Measurements from ENCODE around the gene ZNF221. TPM values are rescaled to one million over a fixed set of nuclear protein-coding genes. Genes with fewer than 3 reads are reported as not detected.

ZNF221 gene
- total and polyA plus RNA-seq, 2 experiments from 2014 or later: 1.9 to 3.8 TPM

DNA sequence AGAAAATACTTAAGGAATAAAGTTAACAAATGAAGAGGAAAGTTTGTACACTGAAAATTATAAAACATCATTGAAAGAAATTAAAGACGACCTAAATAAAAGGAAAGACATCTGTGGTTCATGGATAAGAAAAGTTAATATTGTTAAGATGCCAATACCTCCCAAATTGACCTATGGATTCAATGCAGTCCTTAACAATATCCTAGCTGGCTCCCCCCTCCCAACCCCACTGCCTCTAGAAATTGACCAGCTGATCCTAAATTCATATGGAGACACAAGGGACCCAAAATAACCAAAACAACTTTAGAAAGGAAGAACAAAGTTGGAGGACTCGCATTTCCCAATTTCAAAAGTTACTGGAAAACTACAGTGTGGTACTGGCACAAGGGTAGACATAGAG is 44.3 kb upstream of the ZNF221 start:
- DNase-seq: no peak
- TF ChIP-seq EZH2phosphoT487 (IDR thresholded peaks at IDR 0.05; ENCODE audit: insufficient read depth, low read depth) (no peak), EZH2 (IDR thresholded peaks at IDR 0.05; ENCODE audit: insufficient read depth, poor library complexity, severe bottlenecking) (no peak)
- in situ Hi-C loops (cut with MboI): no loop called here
- Histone ChIP-seq H3K4me1 (ENCODE audit: insufficient read depth) (no peaks in the 10 kb centered on the region), H3K4me2 (ENCODE audit: unreplicated experiment) (no peak overlapping the region), H3F3A (ENCODE audit: insufficient read depth) (no peaks in the 10 kb centered on the region), H3K27ac (no peak overlapping the region), H3K9ac (no peak overlapping the region), H3K9me3 (ENCODE audit: low read depth) (no peaks in the 10 kb centered on the region), H3K9me2 (ENCODE audit: insufficient read depth) (no peaks in the 10 kb centered on the region), H3K36me3 (ENCODE audit: low read depth) (no peaks in the 10 kb centered on the region), H2AFZ (no peak overlapping the region), H4K20me1 (ENCODE audit: insufficient read depth) (no peaks in the 10 kb centered on the region), H3K27me3 (replicated peaks; ENCODE audit: insufficient read depth) (no peaks in the 10 kb centered on the region), H3K4me3 (no peak overlapping the region), H3K79me2 (ENCODE audit: insufficient read depth) (no peaks in the 10 kb centered on the region)
- WGBS, 2 experiments (ENCODE audit: low coverage in 1 of 2, low lambda C conversion rate in 2 of 2, missing lambda C conversion rate in 2 of 2): 62 to 70% methylated on average over 2 of the region's 2 CpGs

DNA sequence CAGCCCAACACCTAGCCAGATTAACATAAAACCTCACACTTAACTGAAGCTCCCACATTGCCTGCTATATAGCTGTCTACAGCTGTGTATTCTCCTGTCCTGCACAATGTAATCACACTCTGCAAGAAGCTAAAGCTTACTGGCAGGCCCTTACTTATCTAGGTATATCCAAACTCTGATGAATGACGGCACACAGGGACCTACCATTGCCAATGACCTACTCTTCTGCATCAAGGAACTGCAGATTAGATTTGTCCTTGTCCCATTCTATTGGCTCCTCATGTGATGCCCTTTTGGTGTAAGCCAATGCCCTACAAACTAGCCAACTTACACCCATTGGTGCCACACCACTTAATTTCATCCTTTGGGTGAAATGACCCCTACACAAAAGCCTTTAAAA is 42.4 kb upstream of the ZNF221 start:
- 79 to 80% methylated on average over 1 of the region's 1 CpG for WGBS, 2 experiments (ENCODE audit: low coverage in 1 of 2, low lambda C conversion rate in 2 of 2, missing lambda C conversion rate in 2 of 2)

DNA sequence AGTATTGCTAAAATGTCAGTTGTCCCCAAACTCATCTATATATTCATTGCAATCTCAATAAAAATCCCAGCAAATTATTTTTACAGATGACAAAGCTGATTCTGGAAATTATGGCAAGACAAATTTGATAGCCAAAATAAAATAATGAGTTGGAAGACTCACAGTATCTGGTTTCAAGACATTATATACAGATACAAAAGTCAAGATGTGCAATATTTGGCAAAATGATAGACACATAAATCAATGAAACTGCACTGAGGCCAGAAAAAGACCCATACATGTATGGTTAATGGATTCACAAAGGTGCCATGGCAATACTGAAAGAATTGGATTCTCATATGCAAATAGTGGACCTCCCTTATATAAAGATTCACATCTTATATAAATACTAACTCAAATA is 40.1 kb upstream of the ZNF221 start:
- Histone ChIP-seq H3K36me3 (ENCODE audit: low read depth) (peaks cover 37% of the 10 kb centered on the region), H3K79me2 (ENCODE audit: insufficient read depth) (no peaks in the 10 kb centered on the region), H3K9ac (no peak overlapping the region), H3K4me2 (ENCODE audit: unreplicated experiment) (no peak overlapping the region), H3K9me3 (ENCODE audit: low read depth) (peaks cover 5% of the 10 kb centered on the region), H3K4me3 (no peak overlapping the region), H3K9me2 (ENCODE audit: insufficient read depth) (no peaks in the 10 kb centered on the region), H2AFZ (no peak overlapping the region), H3F3A (ENCODE audit: insufficient read depth) (0 out of 2 replicates have a peak, but pooled peaks cover 4% of the 10 kb centered on the region), H3K27ac (no peak overlapping the region), H4K20me1 (ENCODE audit: insufficient read depth) (no peaks in the 10 kb centered on the region), H3K4me1 (ENCODE audit: insufficient read depth) (no peaks in the 10 kb centered on the region), H3K27me3 (replicated peaks; ENCODE audit: insufficient read depth) (no peaks in the 10 kb centered on the region)
- DNase-seq: no peak
- no peak for TF ChIP-seq EZH2phosphoT487 (IDR thresholded peaks at IDR 0.05; ENCODE audit: insufficient read depth, low read depth)
- no peak for TF ChIP-seq EZH2 (IDR thresholded peaks at IDR 0.05; ENCODE audit: insufficient read depth, poor library complexity, severe bottlenecking)
- in situ Hi-C loops (cut with MboI): no loop called here

More for the DNA sequence above, 42.4 kb upstream of the ZNF221 start:
- H3K9me2 ChIP-seq (ENCODE audit: insufficient read depth): no peaks in the 10 kb centered on the region
- H3K4me1 ChIP-seq (ENCODE audit: insufficient read depth): no peaks in the 10 kb centered on the region
- no peak overlapping the region for H2AFZ ChIP-seq
- H3K27ac ChIP-seq: no peak overlapping the region
- peaks cover 5% of the 10 kb centered on the region for H3K9me3 ChIP-seq (ENCODE audit: low read depth)
- no peaks in the 10 kb centered on the region for H3K79me2 ChIP-seq (ENCODE audit: insufficient read depth)
- no peaks in the 10 kb centered on the region for H4K20me1 ChIP-seq (ENCODE audit: insufficient read depth)
- no peak overlapping the region for H3K4me3 ChIP-seq
- no peak overlapping the region for H3K4me2 ChIP-seq (ENCODE audit: unreplicated experiment)
- H3K9ac ChIP-seq: no peak overlapping the region
- DNase-seq: no peak
- H3K36me3 ChIP-seq (ENCODE audit: low read depth): peaks cover 14% of the 10 kb centered on the region
- H3F3A ChIP-seq (ENCODE audit: insufficient read depth): 0 out of 2 replicates have a peak, but pooled peaks cover 4% of the 10 kb centered on the region
- in situ Hi-C loops (cut with MboI): no loop called here
- TF ChIP-seq EZH2 (IDR thresholded peaks at IDR 0.05; ENCODE audit: insufficient read depth, poor library complexity, severe bottlenecking) (no peak), EZH2phosphoT487 (IDR thresholded peaks at IDR 0.05; ENCODE audit: insufficient read depth, low read depth) (no peak)
- no peaks in the 10 kb centered on the region for H3K27me3 ChIP-seq (replicated peaks; ENCODE audit: insufficient read depth)

DNA sequence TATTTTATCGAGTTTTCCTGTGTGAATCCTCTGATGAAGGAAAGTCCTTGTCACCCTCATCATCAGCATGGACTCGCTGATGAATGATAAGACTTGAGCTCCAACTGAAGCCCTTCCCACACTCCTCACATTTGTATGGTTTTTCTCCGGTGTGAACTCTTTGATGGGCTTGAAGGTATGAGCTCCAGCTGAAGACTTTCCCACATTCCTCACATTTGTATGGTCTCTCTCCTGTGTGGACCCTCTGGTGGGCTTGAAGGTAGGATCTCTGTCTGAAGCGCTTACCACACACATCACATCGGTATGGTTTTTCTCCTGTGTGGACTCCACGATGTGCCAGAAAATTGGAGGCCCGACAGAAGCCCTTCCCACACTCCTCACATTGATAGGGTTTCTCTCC is 37.6 kb upstream of the ZNF221 start:
- no peaks in the 10 kb centered on the region for H3K4me1 ChIP-seq (ENCODE audit: insufficient read depth)
- H2AFZ ChIP-seq: no peak overlapping the region
- in situ Hi-C loops (cut with MboI): no loop called here
- 98 to 99% methylated on average over 7 of the region's 7 CpGs for WGBS, 2 experiments (ENCODE audit: low coverage in 1 of 2, low lambda C conversion rate in 2 of 2, missing lambda C conversion rate in 2 of 2)
- H3K4me2 ChIP-seq (ENCODE audit: unreplicated experiment): no peak overlapping the region
- no peak overlapping the region for H3K9ac ChIP-seq
- H3K36me3 ChIP-seq (ENCODE audit: low read depth): peaks cover 62% of the 10 kb centered on the region
- no peaks in the 10 kb centered on the region for H4K20me1 ChIP-seq (ENCODE audit: insufficient read depth)
- no peak overlapping the region for H3K27ac ChIP-seq
- H3K4me3 ChIP-seq: no peak overlapping the region
- TF ChIP-seq EZH2phosphoT487 (IDR thresholded peaks at IDR 0.05; ENCODE audit: insufficient read depth, low read depth) (no peak), EZH2 (IDR thresholded peaks at IDR 0.05; ENCODE audit: insufficient read depth, poor library complexity, severe bottlenecking) (no peak)
- DNase-seq: no peak
- no peaks in the 10 kb centered on the region for H3K27me3 ChIP-seq (replicated peaks; ENCODE audit: insufficient read depth)
- no peaks in the 10 kb centered on the region for H3K9me2 ChIP-seq (ENCODE audit: insufficient read depth)
- H3F3A ChIP-seq (ENCODE audit: insufficient read depth): 0 out of 2 replicates have a peak, but pooled peaks cover 4% of the 10 kb centered on the region
- H3K79me2 ChIP-seq (ENCODE audit: insufficient read depth): no peaks in the 10 kb centered on the region
- H3K9me3 ChIP-seq (ENCODE audit: low read depth): peaks cover 5% of the 10 kb centered on the region

- Histone ChIP-seq H3K27me3 (replicated peaks; ENCODE audit: insufficient read depth) (no peaks in the 10 kb centered on the region), H3K9me3 (ENCODE audit: low read depth) (peaks cover 5% of the 10 kb centered on the region), H3K9me2 (ENCODE audit: insufficient read depth) (no peaks in the 10 kb centered on the region), H3K36me3 (ENCODE audit: low read depth) (peaks cover 68% of the 10 kb centered on the region), H3K9ac (no peak overlapping the region), H3F3A (ENCODE audit: insufficient read depth) (0 out of 2 replicates have a peak, but pooled peaks cover 4% of the 10 kb centered on the region), H3K4me1 (ENCODE audit: insufficient read depth) (no peaks in the 10 kb centered on the region), H3K79me2 (ENCODE audit: insufficient read depth) (no peaks in the 10 kb centered on the region), H3K4me3 (no peak overlapping the region), H3K27ac (no peak overlapping the region), H2AFZ (no peak overlapping the region), H4K20me1 (ENCODE audit: insufficient read depth) (no peaks in the 10 kb centered on the region), H3K4me2 (ENCODE audit: unreplicated experiment) (no peak overlapping the region)
- no peak for TF ChIP-seq EZH2 (IDR thresholded peaks at IDR 0.05; ENCODE audit: insufficient read depth, poor library complexity, severe bottlenecking)
- TF ChIP-seq EZH2phosphoT487 (IDR thresholded peaks at IDR 0.05; ENCODE audit: insufficient read depth, low read depth): no peak
- in situ Hi-C loops (cut with MboI): no loop called here
- 76 to 85% methylated on average over 3 of the region's 3 CpGs for WGBS, 2 experiments (ENCODE audit: low coverage in 1 of 2, low lambda C conversion rate in 2 of 2, missing lambda C conversion rate in 2 of 2)
- DNase-seq: no peak
These were observed 37.0 kb upstream of the ZNF221 start for GRCh38 chr19:43914051-43914450.
